Esophagus muscularis mucosa (tissue), 4 donors: ENCODE measurements around the gene COPA.

ENCODE experiments used
- CTCF ChIP-seq, 3 experiments: fragments of 200-600 bp in 2 of 3; fragments of 450-650 bp in 1 of 3; sonication (generic) in 2 of 3; IDR thresholded peaks; one replicate each; pipeline ENCODE4 v1.5.1; 2017 to 2019; ENCODE audit warnings: antibody characterized with exemption in 3 of 3, mild to moderate bottlenecking in 2 of 3, moderate library complexity in 1 of 3
- EP300 ChIP-seq: sonication (generic); formaldehyde crosslinking; IDR thresholded peaks from one replicate; pipeline ENCODE4 v1.6.1; 2017; ENCODE audit warnings: antibody characterized with exemption
- POLR2A ChIP-seq: fragments of 450-650 bp; IDR thresholded peaks from one replicate; pipeline ENCODE4 v1.6.1; 2017; ENCODE audit warnings: antibody characterized with exemption, moderate library complexity, mild to moderate bottlenecking, low read depth
- POLR2AphosphoS5 ChIP-seq, 2 donors: sonication (generic); formaldehyde crosslinking; IDR thresholded peaks; one replicate each; pipeline ENCODE4 v1.6.1; 2017; ENCODE audit warnings: antibody characterized with exemption in 2 of 2

DNA sequence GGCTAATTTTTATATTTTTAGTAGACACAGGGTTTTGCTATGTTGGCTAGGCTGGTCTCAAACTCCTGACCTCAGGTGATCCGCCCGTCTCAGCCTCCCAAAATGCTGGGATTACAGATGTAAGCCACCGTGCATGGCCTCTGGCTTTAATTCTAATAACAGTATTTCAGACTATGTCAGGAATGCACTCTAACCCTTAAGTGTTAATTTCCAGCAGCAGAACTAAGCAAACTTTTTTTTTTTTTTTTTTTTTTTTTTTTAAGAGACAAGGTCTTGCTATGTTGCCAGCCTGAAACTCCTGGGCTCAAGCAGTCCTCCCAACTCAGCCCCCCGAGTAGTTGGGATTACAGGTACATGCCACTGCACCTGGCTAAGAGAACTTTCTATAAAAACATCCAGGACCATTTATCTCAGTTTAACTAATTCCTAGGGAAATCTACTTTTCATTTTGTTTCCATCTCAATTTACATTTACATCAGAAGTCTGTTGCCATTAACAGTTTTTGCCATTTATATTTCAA, 87.2 kb downstream of the COPA start:
- no peak for TF ChIP-seq CTCF (IDR thresholded peaks at IDR 0.05)
- no peak for TF ChIP-seq POLR2A
- TF ChIP-seq EP300, result no peak
- no peak for TF ChIP-seq POLR2AphosphoS5 (IDR thresholded peaks at IDR 0.05)
